Common myeloid progenitor, CD34-positive (primary cell): ENCODE measurements around the gene SLC15A3.
A peak's percentile ranks its signal among the peaks of the same experiment; 100 is the strongest.
"Not testable (repeated sequence)": the region's sequence is repeated elsewhere in the genome, so short reads cannot be mapped to it uniquely, and the experiment has no call there.

ENCODE experiments used
- CTCF ChIA-PET: fragments of 350-600 bp; sonication (Branson Sonifier 250); formaldehyde crosslinking; loops from one replicate; lab custom pipeline; 2021; ENCODE audit warnings: antibody characterized with exemption; lab: Charles Lee
- POLR2A ChIA-PET: fragments of 350-600 bp; sonication (Branson Sonifier 250); formaldehyde crosslinking; loops from one replicate; lab custom pipeline; 2021; ENCODE audit warnings: antibody characterized with exemption; lab: Charles Lee
- DNase-seq, 3 donors: peaks; one replicate each; pipeline versions ENCODE4 v3.0.0 to v3.0.0-alpha.2; 2013
- H3K27ac ChIP-seq, 2 experiments: 1 replicate in 1 of 2; 2 replicates in 1 of 2; pipeline ENCODE4 v1.7.0; 2013; ENCODE audit warnings: inconsistent platforms in 2 of 2, low read length in 2 of 2, mild to moderate bottlenecking in 2 of 2, low read depth in 1 of 2, moderate library complexity in 1 of 2; ENCODE audit not compliant: severe bottlenecking in 2 of 2, insufficient read depth in 1 of 2, poor library complexity in 1 of 2
- H3K27me3 ChIP-seq, 5 experiments: replicated peaks in 2 of 5; 1 replicate in 3 of 5; 2 replicates in 2 of 5; pipeline versions ENCODE4 v1.6.1 to v1.7.0; 2013; ENCODE audit warnings: low read length in 4 of 5, mild to moderate bottlenecking in 2 of 5, moderate library complexity in 2 of 5, inconsistent platforms in 1 of 5; ENCODE audit not compliant: insufficient read depth in 5 of 5, control insufficient read depth in 4 of 5
- H3K36me3 ChIP-seq, 4 experiments: 1 replicate in 2 of 4; 2 replicates in 2 of 4; pipeline versions ENCODE4 v1.6.1 to v1.7.0; 2013; ENCODE audit warnings: low read length in 3 of 4, control low read depth in 1 of 4, mild to moderate bottlenecking in 1 of 4; ENCODE audit not compliant: control insufficient read depth in 4 of 4, insufficient read depth in 4 of 4
- H3K4me1 ChIP-seq, 4 experiments: 1 replicate in 3 of 4; 2 replicates in 1 of 4; pipeline versions ENCODE4 v1.6.1 to v1.7.1; 2013; ENCODE audit warnings: low read length in 3 of 4, mild to moderate bottlenecking in 3 of 4, control low read depth in 1 of 4, inconsistent platforms in 1 of 4, moderate library complexity in 1 of 4; ENCODE audit not compliant: control insufficient read depth in 4 of 4, insufficient read depth in 4 of 4; ENCODE audit errors: control extremely low read depth in 1 of 4
- H3K4me3 ChIP-seq, 7 experiments: 1 replicate in 4 of 7; 2 replicates in 3 of 7; pipeline versions ENCODE4 v1.5.1 to v1.7.0; 2013; ENCODE audit warnings: mild to moderate bottlenecking in 7 of 7, low read length in 6 of 7, moderate library complexity in 6 of 7, inconsistent platforms in 2 of 7, low read depth in 2 of 7, control low read depth in 1 of 7; ENCODE audit not compliant: insufficient read depth in 4 of 7, control insufficient read depth in 1 of 7; ENCODE audit errors: extremely low read depth in 1 of 7
- H3K9me3 ChIP-seq, 5 experiments: 1 replicate in 4 of 5; 2 replicates in 1 of 5; pipeline versions ENCODE4 v1.6.1 to v1.7.1; 2013; ENCODE audit warnings: low read length in 4 of 5, mild to moderate bottlenecking in 2 of 5, inconsistent platforms in 1 of 5, low read depth in 1 of 5, moderate library complexity in 1 of 5; ENCODE audit not compliant: control insufficient read depth in 4 of 5, insufficient read depth in 2 of 5; ENCODE audit errors: control extremely low read depth in 1 of 5
- WGBS: methylation state at CpG from one replicate; pipeline ENCODE4 v1.1.5; 2013; ENCODE audit not compliant: insufficient coverage; 5-methylcytosine and 5-hydroxymethylcytosine counted together

SLC15A3 gene

GRCh38 chr11:60977224-60977623 lies 25.2 kb upstream of the SLC15A3 start:
- WGBS = 97% methylated on average over 3 of the region's 4 CpGs
- Histone ChIP-seq H3K27ac (no peak overlapping the region), H3K9me3 (no peaks in the 10 kb centered on the region), H3K4me1 (peaks cover 0 to 11% (median under 1%) of the 10 kb centered on the region in 4 experiments), H3K4me3 (no peak overlapping the region), H3K36me3 (no peaks in the 10 kb centered on the region), H3K27me3 (no peaks in the 10 kb centered on the region)
- ChIA-PET POLR2A (no interaction called here), CTCF (no interaction called here)
- DNase-seq = no peak

GRCh38 chr11:60974726-60975125 lies 22.8 kb upstream of the SLC15A3 start:
- H3K36me3 ChIP-seq = no peaks in the 10 kb centered on the region
- H3K4me3 ChIP-seq = no peak overlapping the region
- H3K4me1 ChIP-seq = peaks cover 0 to 29% (median 15%) of the 10 kb centered on the region in 4 experiments
- H3K27ac ChIP-seq = no peak overlapping the region
- DNase-seq = no peak
- WGBS = 95% methylated on average over 2 of the region's 6 CpGs
- no peaks in the 10 kb centered on the region for H3K9me3 ChIP-seq
- CTCF ChIA-PET = no interaction called here
- H3K27me3 ChIP-seq = no peaks in the 10 kb centered on the region
- POLR2A ChIA-PET = no interaction called here

- H3K27me3 ChIP-seq, DNase-seq, POLR2A ChIA-PET, CTCF ChIA-PET, H3K27ac ChIP-seq, H3K4me3 ChIP-seq, H3K36me3 ChIP-seq, H3K9me3 ChIP-seq: not testable (repeated sequence)
- 94% methylated on average over 9 of the region's 13 CpGs for WGBS
- H3K4me1 ChIP-seq = peaks cover 0 to 29% (median 15%) of the 10 kb centered on the region in 4 experiments
These were observed 22.3 kb upstream of the SLC15A3 start for GRCh38 chr11:60974316-60974715.

- H3K36me3 ChIP-seq = no peaks in the 10 kb centered on the region
- H3K27ac ChIP-seq = no peak overlapping the region
- peaks cover 0 to 29% (median 15%) of the 10 kb centered on the region in 4 experiments for H3K4me1 ChIP-seq
- CTCF ChIA-PET = no interaction called here
- H3K4me3 ChIP-seq = no peak overlapping the region
- DNase-seq = no peak
- H3K9me3 ChIP-seq = peaks cover 0 to 1% (median 0%) of the 10 kb centered on the region in 5 experiments
- H3K27me3 ChIP-seq = no peaks in the 10 kb centered on the region
- WGBS = 100% methylated on average over 3 of the region's 6 CpGs
- POLR2A ChIA-PET = no interaction called here
These were observed 21.7 kb upstream of the SLC15A3 start for GRCh38 chr11:60973699-60974098.

- POLR2A ChIA-PET = no interaction called here
- CTCF ChIA-PET = interaction anchor here (0.7 to 1.2 kb wide), 2 partner anchors 27 to 34 kb away, joined by 3 to 4 read pairs; no protein-coding TSS in a partner anchor
- Histone ChIP-seq H3K36me3 (no peaks in the 10 kb centered on the region), H3K27ac (no peak overlapping the region), H3K9me3 (peaks cover 0 to 8% (median 3%) of the 10 kb centered on the region in 5 experiments), H3K4me3 (no peak overlapping the region), H3K27me3 (no peaks in the 10 kb centered on the region), H3K4me1 (peaks cover 0 to 20% (median 15%) of the 10 kb centered on the region in 4 experiments)
- 86% methylated on average over 14 of the region's 15 CpGs for WGBS
- no peak for DNase-seq
These were observed 20.4 kb upstream of the SLC15A3 start for GRCh38 chr11:60972182-60973030.

- Histone ChIP-seq H3K27me3 (no peaks in the 10 kb centered on the region), H3K4me1 (peaks cover 0 to 20% (median 15%) of the 10 kb centered on the region in 4 experiments), H3K9me3 (peaks cover 0 to 8% (median 3%) of the 10 kb centered on the region in 5 experiments), H3K36me3 (no peaks in the 10 kb centered on the region), H3K4me3 (peak within 1 kb of the TSS in 2 of 7 experiments; percentile 9 to 19), H3K27ac (no peak within 1 kb of the TSS)
- peak in 2 of 3 donors; percentile 80 to 83 for DNase-seq
- CTCF ChIA-PET = interaction anchor here (0.7 to 2.7 kb wide), 10 partner anchors 10 to 217 kb away, joined by 3 to 18 read pairs (median 3); no protein-coding TSS in a partner anchor
- 28% methylated on average over 12 of the region's 16 CpGs for WGBS
- POLR2A ChIA-PET = interaction anchor here (0.5 kb wide), 1 partner anchor 25 kb away, joined by 3 read pairs; no protein-coding TSS in a partner anchor
These were observed 19.5 kb upstream of the SLC15A3 start, which contains the start of gene CD6 for GRCh38 chr11:60971520-60971919. Gene CD6 (plus strand): TSS chr11:60971680. CDS start chr11:60971866, 186 bp downstream.

- peaks cover 0 to 8% (median 3%) of the 10 kb centered on the region in 5 experiments for H3K9me3 ChIP-seq
- ChIA-PET CTCF (interaction anchor here (0.7 to 2.7 kb wide), 12 partner anchors 9 to 218 kb away, joined by 3 to 18 read pairs (median 3); no protein-coding TSS in a partner anchor), POLR2A (interaction anchor here (0.5 kb wide), 1 partner anchor 24 kb away, joined by 3 read pairs; no protein-coding TSS in a partner anchor)
- H3K27me3 ChIP-seq = peaks cover 0 to 1% (median 0%) of the 10 kb centered on the region in 5 experiments
- H3K4me1 ChIP-seq = peaks cover 0 to 20% (median 15%) of the 10 kb centered on the region in 4 experiments
- no peak overlapping the region for H3K27ac ChIP-seq
- DNase-seq = no peak
- 85% methylated on average over 5 of the region's 5 CpGs for WGBS
- no peak overlapping the region for H3K4me3 ChIP-seq
- H3K36me3 ChIP-seq = no peaks in the 10 kb centered on the region
These were observed 18.9 kb upstream of the SLC15A3 start for GRCh38 chr11:60970890-60971289.
